ENCODE measurements around the gene USP48.

The USP48 gene

GRCh38 chr1:21657456-21658190 is 125.3 kb downstream of the USP48 start:
- no peak for DNase-seq (ENCODE audit: low read depth)
- no peak overlapping the region for H3K4me3 ChIP-seq (ENCODE audit: low read depth, low read length)
- TF ChIP-seq, protein P1, sequence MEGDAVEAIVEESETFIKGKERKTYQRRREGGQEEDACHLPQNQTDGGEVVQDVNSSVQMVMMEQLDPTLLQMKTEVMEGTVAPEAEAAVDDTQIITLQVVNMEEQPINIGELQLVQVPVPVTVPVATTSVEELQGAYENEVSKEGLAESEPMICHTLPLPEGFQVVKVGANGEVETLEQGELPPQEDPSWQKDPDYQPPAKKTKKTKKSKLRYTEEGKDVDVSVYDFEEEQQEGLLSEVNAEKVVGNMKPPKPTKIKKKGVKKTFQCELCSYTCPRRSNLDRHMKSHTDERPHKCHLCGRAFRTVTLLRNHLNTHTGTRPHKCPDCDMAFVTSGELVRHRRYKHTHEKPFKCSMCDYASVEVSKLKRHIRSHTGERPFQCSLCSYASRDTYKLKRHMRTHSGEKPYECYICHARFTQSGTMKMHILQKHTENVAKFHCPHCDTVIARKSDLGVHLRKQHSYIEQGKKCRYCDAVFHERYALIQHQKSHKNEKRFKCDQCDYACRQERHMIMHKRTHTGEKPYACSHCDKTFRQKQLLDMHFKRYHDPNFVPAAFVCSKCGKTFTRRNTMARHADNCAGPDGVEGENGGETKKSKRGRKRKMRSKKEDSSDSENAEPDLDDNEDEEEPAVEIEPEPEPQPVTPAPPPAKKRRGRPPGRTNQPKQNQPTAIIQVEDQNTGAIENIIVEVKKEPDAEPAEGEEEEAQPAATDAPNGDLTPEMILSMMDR (conservative IDR thresholded peaks at IDR 0.05; ENCODE audit: low read depth, low read length) = peak; percentile 9

- TF ChIP-seq, protein P1 (conservative IDR thresholded peaks at IDR 0.05; ENCODE audit: low read depth, low read length) = peak; percentile 15
- H3K4me3 ChIP-seq (ENCODE audit: low read depth, low read length) = no peak overlapping the region
- peak; percentile 12 for DNase-seq (ENCODE audit: low read depth)
These were observed 127.2 kb downstream of the USP48 start for GRCh38 chr1:21655748-21656147.

DNA sequence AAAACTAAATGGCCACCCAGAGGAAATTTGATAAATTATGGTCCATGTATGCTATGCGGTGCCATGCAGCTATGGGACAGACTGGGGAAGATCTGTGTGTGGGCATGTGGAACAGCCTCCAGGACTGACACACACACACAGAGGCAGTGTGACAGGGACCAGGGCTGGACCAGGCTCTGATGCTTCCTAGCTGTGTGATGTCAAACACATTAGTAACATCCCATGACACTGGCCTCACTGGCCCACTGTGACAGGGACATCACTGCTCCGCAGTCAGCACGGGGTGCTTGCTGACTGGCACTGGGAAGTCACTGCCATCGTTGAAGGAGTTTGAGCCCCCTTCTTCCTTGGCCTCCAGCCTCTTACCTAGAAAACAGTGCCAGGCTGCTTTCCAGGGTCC is 127.7 kb downstream of the USP48 start:
- DNase-seq (ENCODE audit: low read depth) = no peak
- TF ChIP-seq, protein P1 (conservative IDR thresholded peaks at IDR 0.05; ENCODE audit: low read depth, low read length) = no peak
- no peak overlapping the region for H3K4me3 ChIP-seq (ENCODE audit: low read depth, low read length)

GRCh38 chr1:21654209-21654608 is 128.7 kb downstream of the USP48 start:
- no peak for DNase-seq (ENCODE audit: low read depth)
- TF ChIP-seq, protein P1 (conservative IDR thresholded peaks at IDR 0.05; ENCODE audit: low read depth, low read length) = no peak
- H3K4me3 ChIP-seq (ENCODE audit: low read depth, low read length) = no peak overlapping the region

- no peak overlapping the region for H3K4me3 ChIP-seq (ENCODE audit: low read depth, low read length)
- DNase-seq (ENCODE audit: low read depth) = no peak
- TF ChIP-seq, protein P1 (conservative IDR thresholded peaks at IDR 0.05; ENCODE audit: low read depth, low read length) = no peak
These were observed 129.2 kb downstream of the USP48 start for GRCh38 chr1:21653744-21654100.

GRCh38 chr1:21652937-21653743 is 129.8 kb downstream of the USP48 start:
- TF ChIP-seq, protein P1 (conservative IDR thresholded peaks at IDR 0.05; ENCODE audit: low read depth, low read length) = no peak
- DNase-seq (ENCODE audit: low read depth) = no peak
- no peak overlapping the region for H3K4me3 ChIP-seq (ENCODE audit: low read depth, low read length)

All from choroid plexus epithelial cell (primary cell).